HG03558 (cell line): ENCODE data around the gene ABCD4.

ENCODE experiments used
- ATAC-seq: cut with Tn5 transposase; IDR thresholded peaks from one replicate; pipeline ENCODE4 v1.9.1; 2021; ENCODE audit warnings: moderate number of reproducible peaks; ENCODE audit not compliant: unreplicated experiment; ENCODE audit errors: extremely low read depth

The ABCD4 gene

DNA sequence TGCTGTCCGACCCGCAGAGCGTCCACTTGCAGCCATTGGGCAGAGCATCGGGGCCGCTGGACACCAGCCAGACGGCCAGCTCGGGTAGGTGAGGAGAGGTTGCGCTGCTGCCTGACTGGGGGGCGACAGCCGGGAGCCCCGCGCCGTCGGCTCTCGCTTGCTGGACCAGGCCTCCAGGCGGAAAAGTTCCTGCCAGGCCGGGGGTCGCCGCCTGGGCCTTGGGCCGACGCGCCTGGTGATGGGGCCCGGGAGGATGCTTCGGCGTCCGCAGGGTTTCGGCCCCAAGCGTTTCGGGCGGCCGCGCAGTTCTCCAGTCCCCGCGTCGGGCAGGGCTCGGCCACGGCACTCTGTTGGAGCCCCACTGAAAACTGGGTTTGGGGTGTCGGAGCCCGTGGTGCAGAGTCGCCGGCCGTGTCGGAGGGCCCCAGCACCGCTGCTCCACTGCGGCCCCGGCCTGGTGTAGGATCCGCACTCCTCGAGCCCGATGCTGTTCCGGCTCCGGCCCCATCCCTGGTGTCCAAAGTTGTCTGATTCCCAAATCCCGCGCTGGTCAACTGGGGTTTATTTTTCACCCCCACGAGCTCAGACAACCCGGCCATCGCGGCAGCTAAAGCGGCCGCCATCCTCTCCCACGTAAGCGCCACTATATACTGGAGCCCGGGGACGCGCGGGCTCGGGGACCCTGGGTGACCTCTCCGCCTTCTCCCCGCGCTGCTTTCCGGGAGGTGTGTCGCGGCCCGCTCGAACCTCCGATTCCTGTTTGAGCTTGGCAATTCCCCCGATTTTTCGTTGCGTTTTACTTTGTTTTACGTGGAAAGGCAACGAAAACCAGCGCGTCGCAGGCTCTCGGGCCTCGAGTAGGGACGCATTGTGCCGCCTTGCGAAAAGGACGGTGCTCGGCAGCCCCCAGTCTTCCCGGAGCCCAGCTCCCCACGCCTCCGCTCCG lies 62.6 kb downstream of the ABCD4 start:
- no peak for ATAC-seq

DNA sequence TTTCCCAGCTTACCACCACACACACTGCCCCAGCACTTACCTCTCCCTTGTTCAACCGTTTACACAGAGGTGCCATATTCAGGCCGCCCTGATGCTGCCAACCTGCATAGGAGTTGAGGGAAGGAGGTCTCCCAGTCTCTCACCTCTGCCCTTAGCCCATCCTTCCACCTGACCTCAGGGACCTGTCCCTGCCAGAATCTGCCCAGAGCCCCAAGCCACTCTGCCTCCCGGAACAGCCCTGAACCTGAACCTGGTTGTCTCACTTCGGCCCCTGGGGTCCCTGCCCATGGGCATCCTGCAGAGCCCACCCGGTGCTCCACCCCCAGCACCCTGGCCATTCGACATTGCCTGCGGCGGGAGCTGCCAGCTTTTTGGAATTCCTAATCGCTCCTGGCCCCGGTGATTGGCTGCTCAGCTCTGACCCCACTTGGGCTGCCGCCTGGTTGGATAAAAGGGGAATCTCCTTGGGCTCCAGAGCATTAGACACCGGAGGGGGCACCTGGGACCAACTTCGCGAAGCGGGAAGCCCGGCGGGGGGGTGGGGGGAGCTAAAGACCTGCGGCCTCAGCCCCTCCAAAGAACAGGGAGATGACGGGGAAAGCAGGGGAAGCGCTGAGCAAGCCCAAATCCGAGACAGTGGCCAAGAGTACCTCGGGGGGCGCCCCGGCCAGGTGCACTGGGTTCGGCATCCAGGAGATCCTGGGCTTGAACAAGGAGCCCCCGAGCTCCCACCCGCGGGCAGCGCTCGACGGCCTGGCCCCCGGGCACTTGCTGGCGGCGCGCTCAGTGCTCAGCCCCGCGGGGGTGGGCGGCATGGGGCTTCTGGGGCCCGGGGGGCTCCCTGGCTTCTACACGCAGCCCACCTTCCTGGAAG lies 63.5 kb downstream of the ABCD4 start, which contains the start of gene VSX2:
VSX2 (plus strand) TSS at position 476 of the 874 bp plus-strand sequence; CDS start at position 589, 113 bp downstream.
- ATAC-seq, result no peak

DNA sequence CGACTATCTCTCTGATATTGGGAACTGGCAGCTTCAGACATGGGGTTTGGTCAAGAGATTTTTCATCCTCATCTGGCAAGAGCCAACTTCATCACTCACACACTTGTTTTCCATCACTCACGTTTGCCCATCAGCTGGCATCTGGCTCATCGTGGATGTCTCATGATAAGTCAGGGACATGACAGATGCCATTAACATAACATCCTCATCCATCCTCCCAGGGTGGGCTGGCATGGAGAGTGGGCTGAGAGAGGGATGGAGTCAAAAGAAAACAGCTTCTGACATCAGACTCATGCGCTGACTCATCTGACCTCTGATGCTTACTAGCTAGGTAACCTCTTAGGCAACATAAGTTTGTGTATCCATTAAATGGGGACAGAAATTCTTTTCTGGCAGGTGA lies 65.3 kb downstream of the ABCD4 start:
- ATAC-seq, result no peak
